Measurements from ENCODE around the gene PHF3.

PHF3 gene

GRCh38 chr6:63740709-63741108 is 105.1 kb downstream of the PHF3 start:
- no peaks in the 10 kb centered on the region for H3K9me2 ChIP-seq (ENCODE audit: low read depth, low read length)
- no peak overlapping the region for H3K4me3 ChIP-seq (ENCODE audit: low read depth, low read length, poor library complexity, severe bottlenecking)
- no peaks in the 10 kb centered on the region for H3K9me3 ChIP-seq (ENCODE audit: low read length)
- no peak overlapping the region for H3K4me2 ChIP-seq (ENCODE audit: low read length)
- TF ChIP-seq, protein P1, sequence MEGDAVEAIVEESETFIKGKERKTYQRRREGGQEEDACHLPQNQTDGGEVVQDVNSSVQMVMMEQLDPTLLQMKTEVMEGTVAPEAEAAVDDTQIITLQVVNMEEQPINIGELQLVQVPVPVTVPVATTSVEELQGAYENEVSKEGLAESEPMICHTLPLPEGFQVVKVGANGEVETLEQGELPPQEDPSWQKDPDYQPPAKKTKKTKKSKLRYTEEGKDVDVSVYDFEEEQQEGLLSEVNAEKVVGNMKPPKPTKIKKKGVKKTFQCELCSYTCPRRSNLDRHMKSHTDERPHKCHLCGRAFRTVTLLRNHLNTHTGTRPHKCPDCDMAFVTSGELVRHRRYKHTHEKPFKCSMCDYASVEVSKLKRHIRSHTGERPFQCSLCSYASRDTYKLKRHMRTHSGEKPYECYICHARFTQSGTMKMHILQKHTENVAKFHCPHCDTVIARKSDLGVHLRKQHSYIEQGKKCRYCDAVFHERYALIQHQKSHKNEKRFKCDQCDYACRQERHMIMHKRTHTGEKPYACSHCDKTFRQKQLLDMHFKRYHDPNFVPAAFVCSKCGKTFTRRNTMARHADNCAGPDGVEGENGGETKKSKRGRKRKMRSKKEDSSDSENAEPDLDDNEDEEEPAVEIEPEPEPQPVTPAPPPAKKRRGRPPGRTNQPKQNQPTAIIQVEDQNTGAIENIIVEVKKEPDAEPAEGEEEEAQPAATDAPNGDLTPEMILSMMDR (IDR thresholded peaks at IDR 0.05; ENCODE audit: low read length): no peak
- TF ChIP-seq EZH2 (IDR thresholded peaks at IDR 0.05; ENCODE audit: borderline replicate concordance, low read length): no peak
- no peak overlapping the region for H2AFZ ChIP-seq (ENCODE audit: low read length)
- no peaks in the 10 kb centered on the region for H3F3A ChIP-seq (ENCODE audit: insufficient read depth, low read length)
- no peaks in the 10 kb centered on the region for H4K20me1 ChIP-seq (ENCODE audit: insufficient read depth, low read length)
- H3K9ac ChIP-seq (ENCODE audit: low read length): no peak overlapping the region
- H3K27me3 ChIP-seq (ENCODE audit: insufficient read depth, low read length): no peaks in the 10 kb centered on the region
- no peaks in the 10 kb centered on the region for H3K4me1 ChIP-seq (ENCODE audit: insufficient read depth, low read length, severe bottlenecking)
- no peak overlapping the region for H3K27ac ChIP-seq (ENCODE audit: low read depth, low read length, poor library complexity, severe bottlenecking)
- no peaks in the 10 kb centered on the region for H3K79me2 ChIP-seq (ENCODE audit: insufficient read depth, low read length)
- no peaks in the 10 kb centered on the region for H3K36me3 ChIP-seq (ENCODE audit: insufficient read depth, low read length)

- TF ChIP-seq, protein P1 (IDR thresholded peaks at IDR 0.05; ENCODE audit: low read length): no peak
- TF ChIP-seq EZH2 (IDR thresholded peaks at IDR 0.05; ENCODE audit: borderline replicate concordance, low read length): no peak
- H3F3A ChIP-seq (ENCODE audit: insufficient read depth, low read length): no peaks in the 10 kb centered on the region
- H3K9me3 ChIP-seq (ENCODE audit: low read length): no peaks in the 10 kb centered on the region
- no peak overlapping the region for H3K4me2 ChIP-seq (ENCODE audit: low read length)
- no peaks in the 10 kb centered on the region for H3K27me3 ChIP-seq (ENCODE audit: insufficient read depth, low read length)
- no peak overlapping the region for H3K27ac ChIP-seq (ENCODE audit: low read depth, low read length, poor library complexity, severe bottlenecking)
- no peaks in the 10 kb centered on the region for H3K79me2 ChIP-seq (ENCODE audit: insufficient read depth, low read length)
- no peaks in the 10 kb centered on the region for H3K36me3 ChIP-seq (ENCODE audit: insufficient read depth, low read length)
- H4K20me1 ChIP-seq (ENCODE audit: insufficient read depth, low read length): no peaks in the 10 kb centered on the region
- no peak overlapping the region for H2AFZ ChIP-seq (ENCODE audit: low read length)
- H3K4me3 ChIP-seq (ENCODE audit: low read depth, low read length, poor library complexity, severe bottlenecking): no peak overlapping the region
- no peaks in the 10 kb centered on the region for H3K4me1 ChIP-seq (ENCODE audit: insufficient read depth, low read length, severe bottlenecking)
- no peaks in the 10 kb centered on the region for H3K9me2 ChIP-seq (ENCODE audit: low read depth, low read length)
- H3K9ac ChIP-seq (ENCODE audit: low read length): no peak overlapping the region
Measured at GRCh38 chr6:63742060-63742459, 106.5 kb downstream of the PHF3 start.

DNA sequence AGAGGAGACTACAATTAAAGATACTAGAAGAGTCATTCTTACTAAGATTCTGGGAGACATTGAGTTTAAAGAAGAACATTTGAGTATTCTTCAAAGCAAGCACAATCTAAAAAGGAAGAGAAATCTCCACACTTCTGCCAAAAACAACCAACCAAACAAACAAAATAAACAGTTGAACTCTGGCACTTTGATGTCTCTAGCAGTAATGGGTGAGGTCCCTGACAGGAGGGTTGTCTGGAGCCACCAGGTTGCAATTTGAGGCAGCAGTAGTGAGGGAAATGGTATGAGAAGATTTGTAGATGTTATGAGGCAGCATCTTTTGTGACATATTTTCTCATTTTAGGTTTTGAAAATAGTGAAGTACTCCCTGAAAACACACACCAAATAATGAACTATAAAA is 108.1 kb downstream of the PHF3 start:
- Histone ChIP-seq H3K4me1 (ENCODE audit: insufficient read depth, low read length, severe bottlenecking) (no peaks in the 10 kb centered on the region), H3K36me3 (ENCODE audit: insufficient read depth, low read length) (no peaks in the 10 kb centered on the region), H2AFZ (ENCODE audit: low read length) (no peak overlapping the region), H3K9me3 (ENCODE audit: low read length) (no peaks in the 10 kb centered on the region), H3K27ac (ENCODE audit: low read depth, low read length, poor library complexity, severe bottlenecking) (no peak overlapping the region), H3K27me3 (ENCODE audit: insufficient read depth, low read length) (no peaks in the 10 kb centered on the region), H3K4me2 (ENCODE audit: low read length) (no peak overlapping the region), H3K79me2 (ENCODE audit: insufficient read depth, low read length) (no peaks in the 10 kb centered on the region), H3F3A (ENCODE audit: insufficient read depth, low read length) (no peaks in the 10 kb centered on the region), H3K9me2 (ENCODE audit: low read depth, low read length) (no peaks in the 10 kb centered on the region), H4K20me1 (ENCODE audit: insufficient read depth, low read length) (no peaks in the 10 kb centered on the region), H3K4me3 (ENCODE audit: low read depth, low read length, poor library complexity, severe bottlenecking) (no peak overlapping the region), H3K9ac (ENCODE audit: low read length) (no peak overlapping the region)
- no peak for TF ChIP-seq EZH2 (IDR thresholded peaks at IDR 0.05; ENCODE audit: borderline replicate concordance, low read length)
- TF ChIP-seq, protein P1 (IDR thresholded peaks at IDR 0.05; ENCODE audit: low read length): no peak
